GM19025 (cell line): ENCODE data around the gene SERPINB8.
"Not testable (repeated sequence)": the region's sequence is repeated elsewhere in the genome, so short reads cannot be mapped to it uniquely, and the experiment has no call there.

Source experiments
- ATAC-seq: cut with Tn5 transposase; IDR thresholded peaks from one replicate; pipeline ENCODE4 v1.9.1; 2021; ENCODE audit warnings: mild to moderate bottlenecking, low read depth, moderate library complexity; ENCODE audit not compliant: unreplicated experiment

The SERPINB8 gene, protein sequence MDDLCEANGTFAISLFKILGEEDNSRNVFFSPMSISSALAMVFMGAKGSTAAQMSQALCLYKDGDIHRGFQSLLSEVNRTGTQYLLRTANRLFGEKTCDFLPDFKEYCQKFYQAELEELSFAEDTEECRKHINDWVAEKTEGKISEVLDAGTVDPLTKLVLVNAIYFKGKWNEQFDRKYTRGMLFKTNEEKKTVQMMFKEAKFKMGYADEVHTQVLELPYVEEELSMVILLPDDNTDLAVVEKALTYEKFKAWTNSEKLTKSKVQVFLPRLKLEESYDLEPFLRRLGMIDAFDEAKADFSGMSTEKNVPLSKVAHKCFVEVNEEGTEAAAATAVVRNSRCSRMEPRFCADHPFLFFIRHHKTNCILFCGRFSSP

DNA sequence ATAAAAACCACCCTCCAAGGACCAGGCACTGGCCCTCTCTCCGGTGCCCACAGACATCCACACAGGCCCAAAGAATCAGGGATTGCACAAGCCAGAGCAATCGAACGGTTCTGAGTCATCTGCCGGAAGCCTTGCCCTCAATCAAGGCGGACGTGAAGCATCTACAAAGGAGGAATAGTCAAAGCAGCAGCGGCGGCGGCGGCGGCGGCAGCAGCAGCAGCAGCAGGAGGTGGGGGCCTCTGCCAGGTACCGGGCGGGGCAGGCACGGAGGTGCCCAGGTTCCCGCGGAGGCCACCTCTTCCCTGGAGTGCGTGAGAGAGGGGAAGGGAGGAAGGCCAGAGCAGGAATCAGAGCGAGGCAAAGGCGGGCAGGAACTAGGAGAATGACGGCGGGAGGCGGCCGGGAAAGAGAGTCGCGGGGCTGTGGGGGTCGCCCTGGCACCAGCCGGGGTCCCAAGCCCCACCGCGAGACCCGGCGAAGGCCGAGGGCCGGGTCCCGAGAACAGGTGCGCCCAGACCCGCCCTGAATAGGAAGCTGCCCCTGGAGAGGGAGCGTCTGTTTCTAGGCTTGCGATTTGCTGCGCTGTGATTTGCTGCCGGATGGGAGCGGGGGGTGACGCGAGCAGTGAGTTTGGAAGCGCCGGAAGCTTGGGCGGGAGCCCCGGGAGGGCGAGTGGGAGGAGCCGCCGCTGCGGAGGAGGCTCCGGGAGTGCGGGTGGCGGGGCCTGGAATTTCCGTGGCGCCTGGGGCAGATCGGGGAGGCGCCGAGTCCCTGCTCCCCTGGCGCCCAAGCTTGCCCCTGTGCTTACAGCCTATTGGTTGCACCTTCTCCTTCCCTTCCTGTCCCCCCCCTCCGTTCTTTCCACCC, at the start of gene SERPINB8:
SERPINB8 (plus strand) TSS at position 140 of the 867 bp plus-strand sequence. CDS start 8,228 bp downstream, outside the sequence.
- peak; percentile 94 for ATAC-seq

GRCh38 chr18:63922049-63922448, 47.8 kb upstream of the SERPINB8 start:
- ATAC-seq, result no peak

DNA sequence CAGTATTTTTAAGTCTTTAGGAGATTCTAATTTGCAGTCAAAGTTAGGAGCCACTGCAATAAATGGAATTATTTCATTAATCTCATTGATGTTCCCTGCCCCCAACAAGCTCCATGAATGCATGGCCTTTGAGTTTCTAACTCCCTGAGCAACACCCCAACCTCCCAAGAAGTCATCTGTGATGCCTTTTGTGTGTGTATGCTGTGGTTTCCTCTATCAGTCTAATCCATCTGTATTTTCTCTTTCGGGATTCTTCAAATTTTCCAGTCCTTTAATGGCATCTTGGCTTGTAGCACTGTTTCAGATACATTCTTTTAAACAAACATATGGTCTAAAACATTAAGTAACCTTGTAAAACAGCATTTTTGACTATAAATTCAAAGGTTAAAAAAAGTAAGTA, 45.3 kb upstream of the SERPINB8 start:
- no peak for ATAC-seq

DNA sequence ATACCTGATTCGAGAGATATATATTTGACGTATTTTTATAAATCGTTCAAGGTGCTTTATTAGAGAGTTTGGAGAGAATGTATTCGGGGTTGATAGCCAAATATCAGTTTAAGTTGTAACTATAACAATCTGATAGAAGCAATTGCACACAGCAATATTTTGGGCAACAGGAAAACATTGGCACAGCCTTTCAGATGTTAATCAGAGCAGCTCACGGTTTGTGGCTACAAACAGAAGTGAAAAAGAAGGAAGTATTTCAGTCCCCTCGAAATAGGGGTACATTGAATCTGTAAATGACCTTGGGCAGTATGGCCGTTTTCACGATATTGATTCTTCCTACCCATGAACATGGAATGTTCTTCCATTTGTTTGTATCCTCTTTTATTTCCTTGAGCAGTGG, 41.5 kb upstream of the SERPINB8 start:
- ATAC-seq, result no peak

- not testable (repeated sequence) for ATAC-seq
These were observed 40.5 kb upstream of the SERPINB8 start for GRCh38 chr18:63929369-63929768.

DNA sequence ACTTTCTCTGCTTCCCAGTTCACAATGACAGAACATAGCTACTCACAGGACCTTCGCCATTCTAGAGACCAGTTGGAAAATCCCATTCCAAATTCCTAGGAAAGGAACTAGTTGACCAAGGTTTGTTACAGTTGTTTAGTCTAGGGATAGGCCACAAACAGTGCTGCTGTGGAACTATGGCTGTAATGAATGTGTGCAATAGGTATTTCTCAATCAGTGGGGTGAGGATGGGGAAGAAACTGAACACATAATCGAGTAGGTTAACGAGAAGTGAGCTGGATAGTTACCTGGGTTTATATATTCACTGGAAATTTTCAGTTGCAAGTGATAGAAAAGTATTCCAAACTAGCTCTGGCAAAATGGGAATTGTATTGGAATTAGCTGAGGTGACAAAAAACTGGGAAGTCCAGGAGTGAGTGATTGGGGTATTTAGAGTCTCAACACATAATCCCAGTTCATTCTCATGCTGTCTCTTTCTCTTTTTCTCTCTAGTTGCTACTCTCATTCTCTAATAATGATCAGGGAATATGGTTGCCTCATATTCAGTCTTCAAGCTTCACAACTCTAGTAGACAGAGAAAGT, 39.0 kb upstream of the SERPINB8 start:
- ATAC-seq, result no peak

- ATAC-seq, result peak; percentile 94
These were observed 33.5 kb upstream of the SERPINB8 start for GRCh38 chr18:63936156-63936931.

- no peak for ATAC-seq
These were observed 32.9 kb upstream of the SERPINB8 start for GRCh38 chr18:63936932-63937393.

GRCh38 chr18:63940008-63940407, 29.9 kb upstream of the SERPINB8 start:
- no peak for ATAC-seq

GRCh38 chr18:63940543-63941050, 29.3 kb upstream of the SERPINB8 start:
- not testable (repeated sequence) for ATAC-seq

DNA sequence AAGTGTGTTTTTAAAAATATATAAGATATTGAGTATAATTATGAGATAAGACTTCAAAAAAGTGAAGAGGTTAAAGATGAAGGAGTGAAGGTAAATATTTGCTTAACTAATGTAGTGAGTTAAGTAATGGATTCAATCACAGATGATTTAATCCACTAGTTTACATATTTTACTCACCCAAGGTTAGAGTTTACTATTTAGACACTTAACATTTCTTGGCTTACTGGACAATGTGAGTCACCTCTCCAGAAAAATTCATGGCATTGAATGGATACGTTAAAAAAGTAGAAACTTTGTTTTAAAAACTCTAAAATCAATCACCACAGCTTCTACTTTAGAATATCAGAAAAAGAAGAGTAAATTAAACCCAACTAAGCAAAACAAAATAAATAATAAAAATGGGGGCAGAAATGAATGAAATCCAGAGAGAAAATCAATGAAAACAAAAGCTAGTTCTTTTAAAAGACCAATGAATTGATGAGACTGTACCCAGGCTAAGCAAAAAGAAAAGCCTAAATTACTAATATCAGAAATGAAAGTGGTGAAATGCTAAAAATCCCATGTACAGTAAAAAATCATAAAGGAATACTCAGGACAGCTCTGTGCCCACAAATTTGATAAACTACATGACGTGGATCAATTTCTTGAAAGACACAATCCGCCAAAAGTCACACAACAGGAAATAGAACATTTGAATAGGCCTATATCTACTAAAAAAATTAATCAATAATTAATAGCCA, 22.7 kb upstream of the SERPINB8 start:
- no peak for ATAC-seq

DNA sequence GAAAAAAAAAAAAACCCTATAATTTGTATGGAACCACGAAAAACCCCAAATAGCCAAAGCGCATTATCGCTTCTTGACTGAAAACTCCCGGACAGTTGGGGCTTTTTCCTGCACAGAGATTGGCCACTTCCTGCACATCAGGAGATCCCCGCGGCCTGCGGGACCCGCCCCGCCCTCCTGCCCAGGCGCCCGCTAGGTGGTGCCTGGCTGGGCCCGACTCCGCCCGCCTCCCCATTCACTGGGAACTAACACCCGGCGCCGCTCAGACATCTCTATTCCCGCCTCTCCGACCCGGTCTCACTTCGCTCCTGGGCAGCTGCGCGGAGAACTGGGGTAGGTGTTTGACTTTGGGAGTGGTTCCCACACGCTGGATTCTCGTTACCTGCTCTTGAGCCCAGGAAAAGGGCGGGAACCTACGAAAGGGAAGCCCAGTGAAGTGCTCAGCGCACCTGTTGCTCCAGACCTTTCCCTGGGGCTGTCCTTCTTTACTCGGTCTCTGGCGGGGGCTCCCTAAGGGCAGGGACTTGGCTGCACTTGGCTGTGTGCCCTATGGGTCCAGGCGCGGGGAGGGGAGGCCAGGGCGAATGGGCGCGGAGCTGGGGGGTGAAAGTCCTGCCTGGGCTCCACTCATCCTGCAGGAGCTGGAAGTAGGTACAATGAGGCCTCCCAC, 20.7 kb upstream of the SERPINB8 start, which contains the start of gene HMSD:
HMSD (plus strand) TSS at position 234 of the 670 bp plus-strand sequence. CDS start 4,155 bp downstream, outside the sequence.
- ATAC-seq, result peak; percentile 90

- peak; percentile 37 for ATAC-seq
These were observed 18.6 kb upstream of the SERPINB8 start for GRCh38 chr18:63951302-63951705.

- ATAC-seq, result no peak
These were observed 16.1 kb upstream of the SERPINB8 start for GRCh38 chr18:63953811-63954210.

DNA sequence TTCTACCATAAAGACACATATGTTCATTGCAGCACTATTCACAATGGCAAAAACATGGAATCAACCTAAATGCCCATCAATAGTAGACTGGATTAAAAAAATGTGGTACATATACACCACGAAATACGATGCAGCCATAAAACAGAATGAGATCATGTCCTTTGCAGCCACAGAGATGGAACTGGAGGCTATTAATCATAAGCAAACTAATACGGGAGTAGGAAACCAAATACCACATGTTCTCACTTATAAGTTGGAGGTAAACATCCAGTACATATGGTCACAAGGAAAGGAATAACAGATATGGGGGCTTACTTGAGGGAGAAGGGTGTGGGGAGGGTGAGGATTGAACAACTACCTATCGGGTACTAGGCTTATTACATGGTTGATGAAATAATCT, 13.1 kb upstream of the SERPINB8 start:
- no peak for ATAC-seq

GRCh38 chr18:63960891-63961290, 9.0 kb upstream of the SERPINB8 start:
- no peak for ATAC-seq

DNA sequence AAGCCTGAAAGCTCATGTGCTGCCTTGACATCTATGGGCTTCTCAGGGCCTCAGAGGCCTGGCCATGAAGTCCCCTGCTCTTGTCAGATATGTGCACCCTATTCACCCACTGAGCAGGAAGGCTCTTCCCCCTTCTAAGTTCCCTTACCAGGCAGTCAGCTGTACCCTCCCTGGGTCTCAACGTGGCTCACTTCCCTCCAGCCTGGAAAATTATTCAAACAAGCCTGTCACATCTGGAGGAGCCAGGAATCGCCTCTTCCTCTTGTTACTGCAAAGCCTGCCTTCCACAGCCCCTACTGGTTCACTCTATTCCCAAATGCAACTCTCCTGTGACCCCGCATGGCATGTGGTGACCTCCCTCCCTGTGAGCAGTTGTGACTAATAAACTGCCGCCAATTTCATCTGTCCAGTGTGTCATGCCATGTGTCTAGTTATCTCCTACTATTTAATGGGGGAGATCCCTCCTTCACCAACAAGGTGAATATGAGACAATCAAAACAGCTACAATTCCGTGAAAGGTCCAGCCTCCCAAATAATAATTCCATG, 8.4 kb upstream of the SERPINB8 start:
- ATAC-seq, result no peak

GRCh38 chr18:63962137-63962536, 7.7 kb upstream of the SERPINB8 start:
- no peak for ATAC-seq
